Left lobe of liver (tissue), 2 donors: ENCODE results near the gene KLHDC9. TPM values are rescaled to one million over a fixed set of nuclear protein-coding genes. Genes with fewer than 3 reads are reported as not detected.

ENCODE experiments used
- ATAC-seq: fragments of 200-7000 bp; cut with Tn5 transposase; one replicate; pipeline ENCODE4 v1.9.1; 2020; ENCODE audit warnings: mild to moderate bottlenecking, moderate library complexity
- DNase-seq: peaks from one replicate; pipeline ENCODE4 v3.0.0-alpha.2; 2020; ENCODE audit warnings: low spot score
- total RNA-seq: library from RNA; stranded (reverse); gene quantifications from one replicate; pipeline ENCODE4 v1.2.1, GENCODE V29; 2021
- donor health status: DM: no; HTN: no; CAD: no; lungs with moderate emphysema.
- donor health status: DM: no; HTN: yes; CAD: no.

Gene KLHDC9
- total RNA-seq, 1 donor from 2014 or later, result 6.2 TPM

- no peak for ATAC-seq
- no peak for DNase-seq
Observed at GRCh38 chr1:161074676-161075368, 23.3 kb upstream of the KLHDC9 start.

GRCh38 chr1:161076410-161076809, 21.8 kb upstream of the KLHDC9 start:
- DNase-seq (no peak), ATAC-seq (no peak)

GRCh38 chr1:161077426-161077825, 20.7 kb upstream of the KLHDC9 start:
- DNase-seq (no peak), ATAC-seq (no peak)

GRCh38 chr1:161079436-161080110, 18.6 kb upstream of the KLHDC9 start:
- no peak for DNase-seq

GRCh38 chr1:161080441-161081405, 17.4 kb upstream of the KLHDC9 start:
- ATAC-seq, result no peak

More at GRCh38 chr1:161079436-161080110, 18.6 kb upstream of the KLHDC9 start:
- no peak for ATAC-seq

GRCh38 chr1:161081519-161081918, 16.6 kb upstream of the KLHDC9 start:
- no peak for ATAC-seq
- DNase-seq, result no peak

More at GRCh38 chr1:161080441-161081405, 17.4 kb upstream of the KLHDC9 start:
- no peak for DNase-seq

- no peak for DNase-seq
- ATAC-seq, result no peak
Observed at GRCh38 chr1:161082483-161082882, 15.7 kb upstream of the KLHDC9 start.

GRCh38 chr1:161082996-161083747, 15.0 kb upstream of the KLHDC9 start:
- peak; percentile 31 for ATAC-seq

GRCh38 chr1:161083748-161084596, 14.2 kb upstream of the KLHDC9 start:
- DNase-seq, result no peak
- no peak for ATAC-seq

More at GRCh38 chr1:161082996-161083747, 15.0 kb upstream of the KLHDC9 start:
- no peak for DNase-seq

GRCh38 chr1:161084597-161084988, 13.6 kb upstream of the KLHDC9 start:
- ATAC-seq (no peak), DNase-seq (no peak)

- DNase-seq (no peak), ATAC-seq (no peak)
Observed at GRCh38 chr1:161085165-161085564, 13.0 kb upstream of the KLHDC9 start.

- DNase-seq (no peak), ATAC-seq (no peak)
Observed at GRCh38 chr1:161086457-161086856, 11.7 kb upstream of the KLHDC9 start.

GRCh38 chr1:161088587-161089110, 9.5 kb upstream of the KLHDC9 start:
- DNase-seq (no peak), ATAC-seq (no peak)

- ATAC-seq (no peak), DNase-seq (no peak)
Observed at GRCh38 chr1:161089251-161089924, 8.8 kb upstream of the KLHDC9 start, which contains the start of gene NECTIN4. Gene NECTIN4, minus strand, starts transcription at chr1:161089558. Its CDS starts 262 bp downstream, at chr1:161089296.

GRCh38 chr1:161089938-161090337, 8.2 kb upstream of the KLHDC9 start:
- ATAC-seq (no peak), DNase-seq (no peak)

- DNase-seq (no peak), ATAC-seq (no peak)
Observed at GRCh38 chr1:161090617-161091016, 7.5 kb upstream of the KLHDC9 start.

- ATAC-seq, result peak; percentile 74
- no peak for DNase-seq
Observed at GRCh38 chr1:161091093-161091492, 7.1 kb upstream of the KLHDC9 start.

- ATAC-seq (no peak), DNase-seq (no peak)
Observed at GRCh38 chr1:161091796-161092507, 6.2 kb upstream of the KLHDC9 start.
